GM04504 (cell line): ENCODE data around the gene TNFAIP2.

Source experiments
- DNase-seq: peaks from one replicate; pipeline ENCODE4 v3.0.0-alpha.2; 2012; ENCODE audit warnings: low read depth

TNFAIP2 gene

GRCh38 chr14:103122585-103122946 lies 695 bp upstream of the TNFAIP2 start:
- no peak for DNase-seq

DNA sequence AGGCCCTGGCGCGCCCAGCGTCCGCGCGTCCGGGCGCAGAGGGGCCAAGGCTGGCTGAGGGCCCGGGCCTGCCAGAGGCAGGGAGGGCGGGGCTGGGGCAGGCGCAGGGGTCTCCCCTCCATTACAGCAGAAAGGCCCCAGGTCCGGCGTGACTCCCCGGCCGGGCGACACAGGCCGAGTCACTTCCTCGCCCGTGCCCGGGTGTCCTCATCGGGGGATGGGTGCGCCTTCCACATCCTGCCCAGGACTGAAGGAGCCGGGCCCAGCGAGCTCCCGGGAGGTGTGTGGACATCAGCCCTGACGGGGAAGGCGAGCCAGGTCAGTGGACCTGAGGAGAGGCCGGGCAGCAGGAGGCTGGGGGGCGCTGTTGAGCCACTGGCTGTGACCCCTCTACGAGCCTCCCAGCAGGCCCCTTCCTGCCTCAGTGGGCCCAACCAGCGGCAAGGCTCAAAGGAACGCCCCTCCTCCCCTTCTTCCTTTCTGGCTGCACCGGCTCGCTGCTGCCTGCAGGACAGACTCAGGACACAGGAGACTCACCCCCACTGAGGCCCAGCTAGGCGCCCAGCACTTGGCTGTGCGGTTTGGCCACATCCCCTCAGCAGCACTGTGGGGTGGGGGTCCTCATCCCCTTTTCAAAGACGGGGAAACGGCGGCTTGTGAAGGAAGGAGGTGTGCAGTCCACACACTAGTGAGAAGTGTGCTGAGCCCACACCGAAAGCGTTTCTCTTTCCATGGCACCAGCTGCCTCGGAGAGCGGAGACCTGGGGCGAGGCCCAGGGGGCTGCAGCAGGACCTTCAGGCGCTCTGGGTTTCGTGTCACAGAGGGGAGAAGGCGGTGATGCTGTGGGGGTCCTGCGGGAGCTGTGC lies 606 bp downstream of the TNFAIP2 start:
- no peak for DNase-seq

GRCh38 chr14:103124501-103125001 lies 1.3 kb downstream of the TNFAIP2 start:
- no peak for DNase-seq

DNA sequence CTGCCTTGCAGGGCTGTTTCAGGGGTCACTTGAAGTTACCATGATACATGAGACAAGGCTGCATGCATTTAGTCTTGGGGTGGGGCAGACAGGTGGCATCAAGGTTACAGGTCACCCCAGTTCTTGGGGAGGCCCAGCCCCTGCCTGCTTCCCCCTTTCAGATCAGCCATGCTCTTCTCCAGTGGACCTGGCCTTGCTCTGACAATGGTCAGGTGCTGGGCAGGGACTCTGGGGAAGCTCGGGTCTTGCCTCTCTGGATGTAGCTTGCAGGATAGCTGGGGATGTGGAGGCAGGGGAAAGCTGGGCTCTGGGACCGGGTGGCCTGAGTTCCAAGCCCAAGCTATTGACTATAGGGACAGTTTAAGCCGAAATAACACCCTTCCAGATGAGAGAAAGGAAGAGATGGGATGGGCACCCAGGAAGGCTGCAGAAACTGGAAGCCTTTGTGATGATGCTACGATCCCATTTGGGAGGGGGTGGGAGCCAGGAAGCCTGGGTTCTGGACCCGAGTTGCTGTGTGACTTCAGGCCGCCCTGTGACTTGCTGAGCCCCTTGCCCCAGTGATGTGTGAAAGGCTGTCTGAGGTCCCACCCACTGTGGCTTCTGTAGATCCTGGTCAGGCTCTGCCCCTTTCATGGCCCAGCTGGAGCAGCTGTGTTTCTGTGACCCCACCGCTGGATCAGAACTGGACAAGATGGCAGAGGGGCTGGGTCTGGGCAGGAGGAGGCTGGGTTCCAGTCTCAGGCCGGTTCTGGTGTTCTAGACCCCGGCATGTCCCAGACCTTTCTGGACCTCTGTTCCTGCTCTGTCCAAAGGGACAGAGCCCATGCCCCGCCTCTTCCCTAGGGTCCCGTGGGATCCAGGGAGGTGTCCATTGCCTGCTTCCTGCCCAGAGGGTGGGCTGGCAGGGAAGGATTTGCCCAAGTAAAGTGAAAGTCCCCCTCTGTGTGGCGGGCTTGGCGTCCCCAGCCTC lies 2.1 kb downstream of the TNFAIP2 start:
- DNase-seq, result no peak

DNA sequence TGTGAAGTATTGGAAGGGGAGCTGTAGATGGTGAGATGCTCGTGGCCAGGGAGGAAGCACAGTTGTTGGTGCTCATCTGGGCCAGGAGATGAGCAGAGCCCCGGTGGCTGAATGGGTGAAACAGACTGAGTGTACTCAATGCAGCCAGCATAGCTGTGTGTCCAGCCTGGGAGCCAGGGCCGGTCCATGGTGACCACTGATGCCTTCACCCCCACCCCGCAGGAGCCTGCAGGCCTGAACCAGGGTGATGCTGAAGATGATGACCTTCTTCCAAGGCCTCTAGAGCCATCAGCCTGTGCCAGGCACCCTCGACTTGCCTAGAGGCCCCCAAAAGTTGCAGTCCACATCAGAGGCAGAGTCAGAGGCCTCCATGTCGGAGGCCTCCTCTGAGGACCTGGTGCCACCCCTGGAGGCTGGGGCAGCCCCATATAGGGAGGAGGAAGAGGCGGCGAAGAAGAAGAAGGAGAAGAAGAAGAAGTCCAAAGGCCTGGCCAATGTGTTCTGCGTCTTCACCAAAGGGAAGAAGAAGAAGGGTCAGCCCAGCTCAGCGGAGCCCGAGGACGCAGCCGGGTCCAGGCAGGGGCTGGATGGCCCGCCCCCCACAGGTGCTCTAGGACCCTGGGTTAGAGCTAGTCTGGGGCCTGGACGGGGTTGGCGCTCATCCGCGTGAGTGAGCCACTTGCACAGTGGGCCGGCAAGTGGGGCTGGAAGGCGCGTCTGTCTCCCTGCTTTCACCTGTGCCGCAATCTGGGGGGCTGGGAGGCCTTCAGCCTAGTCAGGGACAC lies 3.0 kb downstream of the TNFAIP2 start:
- no peak for DNase-seq

GRCh38 chr14:103126873-103127304 lies 3.6 kb downstream of the TNFAIP2 start:
- DNase-seq, result no peak

DNA sequence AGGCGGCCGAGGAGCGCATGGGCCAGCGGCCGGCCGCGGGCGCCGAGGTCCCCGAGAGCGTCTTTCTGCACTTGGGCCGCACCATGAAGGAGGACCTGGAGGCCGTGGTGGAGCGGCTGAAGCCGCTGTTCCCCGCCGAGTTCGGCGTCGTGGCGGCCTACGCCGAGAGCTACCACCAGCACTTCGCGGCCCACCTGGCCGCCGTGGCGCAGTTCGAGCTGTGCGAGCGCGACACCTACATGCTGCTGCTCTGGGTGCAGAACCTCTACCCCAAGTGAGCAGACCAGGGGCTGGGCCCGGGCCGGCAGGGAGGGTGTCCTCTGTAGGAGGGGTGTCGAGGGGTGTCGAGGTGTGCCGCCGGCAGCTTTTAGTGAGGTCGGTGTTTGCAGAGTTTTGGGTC lies 4.1 kb downstream of the TNFAIP2 start:
- DNase-seq, result no peak

GRCh38 chr14:103127861-103128598 lies 4.8 kb downstream of the TNFAIP2 start:
- DNase-seq, result no peak

DNA sequence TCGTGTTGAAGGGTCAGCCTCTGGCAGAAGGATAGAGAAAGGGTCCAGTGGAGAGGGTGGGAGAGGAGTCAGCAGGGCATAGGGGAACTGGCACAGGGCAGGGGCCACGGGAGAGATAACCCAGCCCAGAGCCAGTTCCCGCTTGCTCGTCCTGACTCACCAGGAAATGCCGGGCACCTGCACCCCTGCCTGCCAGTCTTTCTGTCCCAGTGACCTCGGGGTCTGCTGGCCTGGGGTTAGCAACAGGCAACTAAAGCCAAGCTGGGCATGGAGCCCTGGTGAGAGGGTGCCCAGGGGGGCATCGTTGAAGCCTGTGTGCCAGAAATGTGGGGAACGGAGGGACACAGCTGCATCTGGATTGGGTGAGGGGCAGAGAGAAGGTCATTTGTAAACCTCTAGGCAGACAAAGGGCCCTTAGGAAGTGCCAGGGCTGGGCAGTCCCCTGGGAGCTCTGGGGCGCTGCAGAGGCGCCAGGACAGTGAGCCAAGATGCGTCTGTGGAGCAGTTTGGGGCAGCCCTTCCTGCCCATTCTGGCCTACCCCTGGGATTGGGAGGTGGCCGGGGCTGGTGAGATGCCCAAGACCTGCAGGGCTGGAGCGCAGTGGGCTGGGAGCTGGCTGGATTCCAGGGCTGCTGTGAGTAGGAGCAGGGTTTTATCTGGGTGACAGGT lies 5.5 kb downstream of the TNFAIP2 start:
- no peak for DNase-seq

GRCh38 chr14:103129301-103130016 lies 6.2 kb downstream of the TNFAIP2 start:
- no peak for DNase-seq

DNA sequence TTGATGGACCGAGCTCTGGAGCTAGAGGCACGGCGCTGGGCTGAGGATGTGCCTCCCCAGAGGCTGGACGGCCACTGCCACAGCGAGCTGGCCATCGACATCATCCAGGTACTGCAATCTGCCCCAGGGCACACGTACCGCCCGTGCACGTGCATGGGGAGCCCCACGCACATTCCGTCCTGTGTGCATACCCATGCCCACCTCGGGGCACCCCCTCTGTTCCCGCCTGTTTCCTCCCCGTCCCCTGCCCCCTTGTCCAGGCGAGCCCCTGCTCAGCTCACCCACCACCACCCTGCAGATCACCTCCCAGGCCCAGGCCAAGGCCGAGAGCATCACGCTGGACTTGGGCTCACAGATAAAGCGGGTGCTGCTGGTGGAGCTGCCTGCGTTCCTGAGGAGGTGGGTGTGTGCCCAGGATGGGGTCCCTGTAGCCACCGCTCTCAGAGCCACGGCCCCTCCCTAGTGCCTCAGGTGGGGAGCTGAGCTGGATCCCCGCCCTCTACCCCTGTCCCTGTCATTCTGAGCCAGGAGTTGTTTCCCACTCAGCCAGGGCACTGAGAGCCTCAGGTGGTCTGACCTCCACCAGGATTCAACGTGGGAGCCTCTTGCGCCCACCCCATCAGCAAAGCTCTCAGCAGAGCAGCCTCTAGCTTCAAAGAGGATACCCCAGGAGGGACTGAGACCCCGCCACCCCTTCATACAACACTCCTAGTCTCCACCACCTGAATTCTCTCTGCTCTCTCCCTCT lies 6.9 kb downstream of the TNFAIP2 start:
- no peak for DNase-seq

GRCh38 chr14:103130965-103131364 lies 7.7 kb downstream of the TNFAIP2 start:
- no peak for DNase-seq

- no peak for DNase-seq
Observed at GRCh38 chr14:103131580-103131979, 8.3 kb downstream of the TNFAIP2 start.

DNA sequence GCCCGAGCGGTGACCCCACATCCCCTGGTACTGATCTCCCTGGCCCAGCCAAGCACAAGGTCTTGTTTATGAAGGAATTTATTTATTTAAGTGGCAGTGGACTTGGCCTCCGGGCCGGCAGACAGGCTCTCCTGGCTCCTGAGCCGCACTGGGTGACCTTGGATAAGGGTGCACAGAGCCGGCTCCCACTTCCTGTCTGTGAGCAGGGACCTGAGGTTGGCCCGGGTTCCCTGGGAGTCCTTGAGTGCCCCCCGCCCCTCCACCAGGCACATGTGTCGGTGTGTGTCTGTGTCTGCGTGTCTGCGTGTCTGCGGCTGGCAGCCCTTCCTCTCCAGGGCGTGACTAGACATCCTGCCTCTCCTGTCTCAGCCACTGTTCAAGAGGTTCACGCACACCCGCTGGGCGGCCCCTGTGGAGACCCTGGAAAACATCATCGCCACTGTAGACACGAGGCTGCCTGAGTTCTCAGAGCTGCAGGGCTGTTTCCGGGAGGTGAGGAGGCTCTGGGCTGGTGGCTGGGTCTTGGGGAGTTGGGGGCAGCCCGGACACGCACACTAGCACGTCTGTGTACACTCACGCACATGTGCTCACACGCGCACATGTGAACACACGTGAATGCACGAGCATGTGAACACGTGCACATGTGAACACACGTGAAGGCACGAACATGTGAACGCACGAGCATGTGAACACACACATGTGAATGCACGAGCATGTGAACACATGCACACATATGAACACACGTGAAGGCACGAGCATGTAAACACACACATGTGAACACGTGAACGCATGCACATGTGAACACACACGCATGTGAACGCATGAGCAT lies 9.3 kb downstream of the TNFAIP2 start:
- DNase-seq, result no peak

DNA sequence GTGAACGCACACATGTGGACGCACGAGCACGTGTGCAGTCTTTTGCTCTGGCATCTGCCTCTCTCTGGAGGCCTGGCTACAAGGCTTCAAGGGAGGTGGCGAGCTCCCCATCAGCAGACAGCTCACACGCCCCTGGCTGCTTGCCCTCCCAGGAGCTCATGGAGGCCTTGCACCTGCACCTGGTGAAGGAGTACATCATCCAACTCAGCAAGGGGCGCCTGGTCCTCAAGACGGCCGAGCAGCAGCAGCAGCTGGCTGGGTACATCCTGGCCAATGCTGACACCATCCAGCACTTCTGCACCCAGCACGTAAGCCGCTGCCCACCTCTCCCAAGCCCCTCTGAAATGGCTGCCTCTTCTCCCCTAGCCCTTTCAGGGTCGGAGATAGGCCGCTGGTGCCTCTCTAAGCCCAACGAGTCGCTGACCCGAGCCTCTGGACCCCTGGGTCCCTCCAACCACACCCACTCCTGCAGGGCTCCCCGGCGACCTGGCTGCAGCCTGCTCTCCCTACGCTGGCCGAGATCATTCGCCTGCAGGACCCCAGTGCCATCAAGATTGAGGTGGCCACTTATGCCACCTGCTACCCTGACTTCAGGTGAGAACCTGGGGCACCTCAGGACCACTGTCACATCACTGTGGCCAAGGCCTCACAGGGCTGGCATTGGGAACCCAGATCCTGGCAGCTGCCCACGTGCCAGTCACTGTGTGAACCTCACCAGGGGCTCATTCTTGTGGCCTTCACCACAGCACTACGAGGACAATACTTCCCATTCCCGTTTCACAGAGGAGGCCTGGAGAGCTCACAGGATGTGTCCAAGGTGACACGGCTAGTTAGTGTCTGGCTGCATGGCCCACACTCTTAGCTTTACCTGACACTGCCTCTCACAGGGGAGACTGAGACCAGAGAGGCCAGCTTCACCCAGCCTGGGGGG lies 10.2 kb downstream of the TNFAIP2 start:
- no peak for DNase-seq

DNA sequence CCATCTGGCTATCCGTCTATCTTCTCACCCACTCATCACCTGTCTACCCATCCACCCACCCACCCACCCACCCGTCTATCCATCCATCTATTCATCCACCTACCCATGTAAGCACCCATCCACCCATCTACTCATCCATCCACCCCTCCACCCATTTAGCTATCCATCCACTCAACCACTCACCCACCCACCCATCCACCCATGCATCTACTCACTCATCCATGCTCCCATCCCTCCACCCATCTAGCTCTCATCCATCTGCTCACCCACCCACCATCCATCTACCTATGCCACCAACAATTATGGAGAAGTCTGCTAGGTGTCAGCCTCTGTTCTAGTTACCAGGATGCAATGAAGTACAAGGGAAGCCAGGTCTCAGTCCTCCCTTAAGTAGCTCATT lies 11.1 kb downstream of the TNFAIP2 start:
- DNase-seq, result no peak

GRCh38 chr14:103134919-103135318 lies 11.7 kb downstream of the TNFAIP2 start:
- DNase-seq, result no peak
